Measurements from ENCODE around the gene WWOX. TPM values are rescaled to one million over a fixed set of nuclear protein-coding genes. Genes with fewer than 3 reads are reported as not detected.

The WWOX gene
- total and polyA plus RNA-seq, 2 of the 4 experiments (the other 2 are of a cell fraction): 2.7 to 5.4 TPM

GRCh38 chr16:78770353-78771091, 671.1 kb downstream of the WWOX start:
- H3K14ac ChIP-seq (replicated peaks; ENCODE audit: low read depth, low read length): no peak overlapping the region
- H2AFZ ChIP-seq (replicated peaks; ENCODE audit: low read length, poor library complexity): no peak overlapping the region
- CTCF ChIA-PET: no interaction called here
- no peak overlapping the region for H2AK9ac ChIP-seq (replicated peaks; ENCODE audit: low read depth, low read length, poor library complexity)
- H2BK120ac ChIP-seq (ENCODE audit: low read depth, low read length): no peak overlapping the region
- H4K91ac ChIP-seq (ENCODE audit: insufficient read depth, low read depth, low read length): no peak overlapping the region
- no peak overlapping the region for H3K56ac ChIP-seq (ENCODE audit: extremely low read depth, insufficient read depth, low read length)
- H2BK5ac ChIP-seq (ENCODE audit: low read depth, low read length, poor library complexity, severe bottlenecking): no peak overlapping the region
- BruUV-seq (replicated peaks): no TSS peak
- no peak overlapping the region for H3K4me3 ChIP-seq (ENCODE audit: insufficient read depth, low read depth, low read length)
- H3K27me3 ChIP-seq (ENCODE audit: control insufficient read depth, insufficient read depth, low read length): no peaks in the 10 kb centered on the region
- H4K8ac ChIP-seq (ENCODE audit: low read depth in 2 of 2, low read length in 2 of 2): no peak overlapping the region
- POLR2A ChIA-PET (ENCODE audit: unreplicated experiment): no interaction called here
- H3K23ac ChIP-seq (ENCODE audit: low read depth, low read length): no peak overlapping the region
- H3K27ac ChIP-seq (ENCODE audit: insufficient read depth, low read length): no peak overlapping the region
- intact Hi-C loops (cut with micrococcal nuclease): no loop called here
- no peak for TF ChIP-seq BHLHE40 (IDR thresholded peaks at IDR 0.05; ENCODE audit: low read depth, low read length)
- dilution Hi-C loops (cut with HindIII; ENCODE audit: low sequenced_read_pairs, unreplicated experiment): no loop called here
- H3K79me1 ChIP-seq (ENCODE audit: low read depth in 1 of 2, low read length in 2 of 2): no peaks in the 10 kb centered on the region
- H3K18ac ChIP-seq (ENCODE audit: low read depth, low read length): no peak overlapping the region
- ATAC-seq (ENCODE audit: low read depth) (no peak), DNase-seq (no peak)
- H4K5ac ChIP-seq (ENCODE audit: low read depth, low read length): no peak overlapping the region
- H3K36me3 ChIP-seq (ENCODE audit: control insufficient read depth, insufficient read depth, low read length): no peaks in the 10 kb centered on the region
- H3K4me2 ChIP-seq (ENCODE audit: low read depth, low read length): no peak overlapping the region
- H3K9ac ChIP-seq (ENCODE audit: low read depth, low read length): no peak overlapping the region
- H3K4ac ChIP-seq (ENCODE audit: low read depth, low read length): no peak overlapping the region
- in situ Hi-C loops (cut with MboI; ENCODE audit: low sequenced_read_pairs): no loop called here
- peaks cover 29% of the 10 kb centered on the region for H3K9me3 ChIP-seq (ENCODE audit: control insufficient read depth, insufficient read depth, low read length)
- no peak overlapping the region for H2BK15ac ChIP-seq (ENCODE audit: low read depth, low read length)
- H3K9me1 ChIP-seq (ENCODE audit: insufficient read depth, low read length): no peaks in the 10 kb centered on the region
- H3K4me1 ChIP-seq (ENCODE audit: control insufficient read depth, insufficient read depth, low read length): no peaks in the 10 kb centered on the region
- H2AK5ac ChIP-seq (ENCODE audit: low read depth, low read length): no peak overlapping the region
- no peak overlapping the region for H2BK20ac ChIP-seq (ENCODE audit: low read depth, low read length)
- 8% methylated on average over 4 of the region's 23 CpGs; no CpG with 5 or more reads in 1 of the 2 experiments for whole genome bisulfite sequencing, 2 experiments (ENCODE audit: extremely low coverage in 2 of 2, insufficient read length in 1 of 2)
- no peaks in the 10 kb centered on the region for H4K20me1 ChIP-seq (ENCODE audit: insufficient read depth, low read length)
